K562 (cell line): ENCODE measurements around the gene DSCAM.

Source experiments
- HDGF ChIP-seq: fragments of 450-650 bp; IDR thresholded peaks from 2 replicates; pipeline ENCODE4 v1.6.1; 2016
- MAZ ChIP-seq, 2 experiments: fragments of 450-650 bp in 1 of 2; sonication (generic) in 1 of 2; formaldehyde crosslinking; IDR thresholded peaks in 1 of 2; conservative IDR thresholded peaks in 1 of 2; 2 replicates each; pipeline versions ENCODE4 v1.4.0 to v1.5.0; 2020; ENCODE audit warnings: mild to moderate bottlenecking in 1 of 2, missing genetic modification reagents in 1 of 2
- NFYB ChIP-seq: IDR thresholded peaks from 2 replicates; pipeline ENCODE4 v1.6.1; 2011; ENCODE audit warnings: mild to moderate bottlenecking, moderate library complexity; ENCODE audit not compliant: insufficient read length; ENCODE audit errors: extremely low read depth
- RAD51 ChIP-seq: fragments of 450-650 bp; IDR thresholded peaks from 2 replicates; pipeline ENCODE4 v1.7.1; 2016; ENCODE audit warnings: low read depth, mild to moderate bottlenecking, borderline replicate concordance
- RNF2 ChIP-seq: sonication (generic); IDR thresholded peaks from 2 replicates; pipeline ENCODE4 v1.6.1; 2016
- ZNF217 ChIP-seq: sonication (generic); formaldehyde crosslinking; IDR thresholded peaks from 2 replicates; pipeline ENCODE4 v1.8.0; 2022; ENCODE audit warnings: mild to moderate bottlenecking, missing genetic modification reagents
- TF ChIP-seq, protein P1 (sequence below), 2 experiments: fragments of 450-650 bp; formaldehyde crosslinking in 1 of 2; IDR thresholded peaks; 2 replicates each; pipeline versions ENCODE4 v1.4.0 to v1.6.1; 2014 to 2020; ENCODE audit warnings: mild to moderate bottlenecking in 2 of 2, borderline replicate concordance in 1 of 2, low read depth in 1 of 2
- TF ChIP-seq, protein P2 (sequence below): fragments of 450-650 bp; IDR thresholded peaks from 2 replicates; pipeline ENCODE4 v1.6.1; 2016; ENCODE audit warnings: missing biosample characterization, missing genetic modification characterization

DNA sequence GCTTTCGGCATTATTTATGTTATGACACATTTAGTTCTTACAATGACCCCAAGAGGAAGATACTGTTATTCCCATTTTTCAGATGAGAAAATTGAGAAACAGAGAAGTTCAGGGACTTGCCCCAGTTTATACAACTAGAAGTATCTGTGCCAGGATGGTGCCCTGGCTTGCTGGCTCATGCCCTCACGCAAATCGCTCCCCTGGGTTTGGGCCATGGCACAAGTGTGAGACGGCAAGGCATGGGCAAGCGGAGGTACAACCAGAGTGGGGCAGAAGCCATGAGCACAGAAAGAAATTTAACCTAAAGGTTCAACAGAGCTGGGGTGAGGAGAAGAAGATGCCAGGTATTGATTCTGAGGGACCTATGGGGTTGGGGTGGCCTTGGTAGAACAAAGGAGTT is 469.8 kb downstream of the DSCAM start:
- no peak for TF ChIP-seq NFYB
- no peak for TF ChIP-seq MAZ (CRISPR knock-in tag; conservative IDR thresholded peaks at IDR 0.05 in 1 of 2, IDR thresholded peaks at IDR 0.05 in 1 of 2)
- no peak for TF ChIP-seq HDGF
- TF ChIP-seq, protein P1, sequence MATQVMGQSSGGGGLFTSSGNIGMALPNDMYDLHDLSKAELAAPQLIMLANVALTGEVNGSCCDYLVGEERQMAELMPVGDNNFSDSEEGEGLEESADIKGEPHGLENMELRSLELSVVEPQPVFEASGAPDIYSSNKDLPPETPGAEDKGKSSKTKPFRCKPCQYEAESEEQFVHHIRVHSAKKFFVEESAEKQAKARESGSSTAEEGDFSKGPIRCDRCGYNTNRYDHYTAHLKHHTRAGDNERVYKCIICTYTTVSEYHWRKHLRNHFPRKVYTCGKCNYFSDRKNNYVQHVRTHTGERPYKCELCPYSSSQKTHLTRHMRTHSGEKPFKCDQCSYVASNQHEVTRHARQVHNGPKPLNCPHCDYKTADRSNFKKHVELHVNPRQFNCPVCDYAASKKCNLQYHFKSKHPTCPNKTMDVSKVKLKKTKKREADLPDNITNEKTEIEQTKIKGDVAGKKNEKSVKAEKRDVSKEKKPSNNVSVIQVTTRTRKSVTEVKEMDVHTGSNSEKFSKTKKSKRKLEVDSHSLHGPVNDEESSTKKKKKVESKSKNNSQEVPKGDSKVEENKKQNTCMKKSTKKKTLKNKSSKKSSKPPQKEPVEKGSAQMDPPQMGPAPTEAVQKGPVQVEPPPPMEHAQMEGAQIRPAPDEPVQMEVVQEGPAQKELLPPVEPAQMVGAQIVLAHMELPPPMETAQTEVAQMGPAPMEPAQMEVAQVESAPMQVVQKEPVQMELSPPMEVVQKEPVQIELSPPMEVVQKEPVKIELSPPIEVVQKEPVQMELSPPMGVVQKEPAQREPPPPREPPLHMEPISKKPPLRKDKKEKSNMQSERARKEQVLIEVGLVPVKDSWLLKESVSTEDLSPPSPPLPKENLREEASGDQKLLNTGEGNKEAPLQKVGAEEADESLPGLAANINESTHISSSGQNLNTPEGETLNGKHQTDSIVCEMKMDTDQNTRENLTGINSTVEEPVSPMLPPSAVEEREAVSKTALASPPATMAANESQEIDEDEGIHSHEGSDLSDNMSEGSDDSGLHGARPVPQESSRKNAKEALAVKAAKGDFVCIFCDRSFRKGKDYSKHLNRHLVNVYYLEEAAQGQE (IDR thresholded peaks at IDR 0.05; ENCODE audit: borderline replicate concordance), result no peak
- TF ChIP-seq, protein P1 (CRISPR knock-in tag; IDR thresholded peaks at IDR 0.05; ENCODE audit: low read depth), result no peak
- TF ChIP-seq ZNF217 (CRISPR knock-in tag), result no peak
- TF ChIP-seq, protein P2, sequence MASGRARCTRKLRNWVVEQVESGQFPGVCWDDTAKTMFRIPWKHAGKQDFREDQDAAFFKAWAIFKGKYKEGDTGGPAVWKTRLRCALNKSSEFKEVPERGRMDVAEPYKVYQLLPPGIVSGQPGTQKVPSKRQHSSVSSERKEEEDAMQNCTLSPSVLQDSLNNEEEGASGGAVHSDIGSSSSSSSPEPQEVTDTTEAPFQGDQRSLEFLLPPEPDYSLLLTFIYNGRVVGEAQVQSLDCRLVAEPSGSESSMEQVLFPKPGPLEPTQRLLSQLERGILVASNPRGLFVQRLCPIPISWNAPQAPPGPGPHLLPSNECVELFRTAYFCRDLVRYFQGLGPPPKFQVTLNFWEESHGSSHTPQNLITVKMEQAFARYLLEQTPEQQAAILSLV (tag), result no peak
- no peak for TF ChIP-seq RAD51
- no peak for TF ChIP-seq RNF2
